Peyer's patch (tissue), 4 donors: Measurements from ENCODE around the gene PEG3.

Experiments
- CTCF ChIP-seq, 6 experiments: fragments of 450-650 bp in 4 of 6; fragments of 200-600 bp in 2 of 6; sonication (generic) in 1 of 6; IDR thresholded peaks; one replicate each; pipeline ENCODE4 v1.5.1; 2017 to 2019; ENCODE audit warnings: antibody characterized with exemption in 6 of 6, mild to moderate bottlenecking in 3 of 6, moderate library complexity in 1 of 6
- POLR2A ChIP-seq, 2 donors: fragments of 450-650 bp; IDR thresholded peaks; one replicate each; pipeline ENCODE4 v1.5.1; 2017; ENCODE audit warnings: antibody characterized with exemption in 2 of 2, mild to moderate bottlenecking in 2 of 2, moderate library complexity in 2 of 2

DNA sequence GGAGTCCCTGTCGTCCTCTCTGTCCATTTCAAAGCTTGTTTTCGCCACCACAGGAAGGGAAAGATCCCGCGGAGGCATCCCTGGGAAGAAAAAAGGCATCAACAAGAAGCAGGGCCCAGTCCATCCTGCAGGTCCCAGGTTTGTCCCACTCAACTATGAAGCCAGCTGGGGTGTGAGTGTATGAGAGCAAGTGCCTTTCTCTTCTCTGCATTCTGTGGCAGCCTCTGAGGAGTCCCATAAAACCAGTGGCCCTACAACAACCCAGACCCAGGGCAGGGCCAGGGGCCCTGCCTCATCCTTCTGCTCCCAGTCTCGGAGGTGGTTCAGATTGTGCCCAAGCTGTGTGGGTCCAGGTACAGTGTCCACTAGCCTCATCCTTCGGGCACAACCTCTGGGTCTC lies 18.9 kb downstream of the PEG3 start:
- TF ChIP-seq POLR2A (IDR thresholded peaks at IDR 0.05), result no peak
- no peak for TF ChIP-seq CTCF (IDR thresholded peaks at IDR 0.05)
